Stimulated activated CD4-positive, alpha-beta T cell treated with anti-CD3 and anti-CD28 coated beads, Interleukin-1b, Interleukin-23, amount 100 ng/mL, for 48 hours (primary cell): Measurements from ENCODE around the gene IRAK1.
"Not testable (repeated sequence)": the region's sequence is repeated elsewhere in the genome, so short reads cannot be mapped to it uniquely, and the experiment has no call there.

Experiments used
- DNase-seq: peaks from one replicate; pipeline ENCODE4 v3.0.0-alpha.2; 2020

The IRAK1 gene

GRCh38 chrX:153993978-153994377, 25.7 kb downstream of the IRAK1 start:
- DNase-seq: no peak

GRCh38 chrX:153993079-153993478, 26.6 kb downstream of the IRAK1 start:
- no peak for DNase-seq

DNA sequence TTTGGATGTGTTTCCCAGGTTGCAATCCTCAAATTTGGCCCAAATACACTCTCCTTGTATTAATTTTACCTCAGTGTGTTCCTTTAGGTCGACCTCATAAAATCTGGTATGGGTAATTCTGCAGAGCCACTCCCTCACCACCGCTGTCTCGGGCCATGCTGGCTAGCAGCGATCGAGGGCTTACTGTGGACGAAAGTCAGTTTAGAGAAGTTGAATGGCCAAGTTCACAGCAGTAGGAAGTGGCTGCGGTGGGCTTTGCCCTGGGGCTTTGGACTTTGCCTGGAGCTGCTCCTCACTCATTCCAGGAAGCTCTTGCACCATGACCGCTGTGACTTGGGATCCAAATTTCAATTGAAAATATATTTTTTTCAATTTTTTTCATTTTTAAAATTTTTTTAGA, 27.5 kb downstream of the IRAK1 start:
- DNase-seq: no peak

- DNase-seq: no peak
These were observed 28.6 kb downstream of the IRAK1 start for GRCh38 chrX:153991013-153991580.

DNA sequence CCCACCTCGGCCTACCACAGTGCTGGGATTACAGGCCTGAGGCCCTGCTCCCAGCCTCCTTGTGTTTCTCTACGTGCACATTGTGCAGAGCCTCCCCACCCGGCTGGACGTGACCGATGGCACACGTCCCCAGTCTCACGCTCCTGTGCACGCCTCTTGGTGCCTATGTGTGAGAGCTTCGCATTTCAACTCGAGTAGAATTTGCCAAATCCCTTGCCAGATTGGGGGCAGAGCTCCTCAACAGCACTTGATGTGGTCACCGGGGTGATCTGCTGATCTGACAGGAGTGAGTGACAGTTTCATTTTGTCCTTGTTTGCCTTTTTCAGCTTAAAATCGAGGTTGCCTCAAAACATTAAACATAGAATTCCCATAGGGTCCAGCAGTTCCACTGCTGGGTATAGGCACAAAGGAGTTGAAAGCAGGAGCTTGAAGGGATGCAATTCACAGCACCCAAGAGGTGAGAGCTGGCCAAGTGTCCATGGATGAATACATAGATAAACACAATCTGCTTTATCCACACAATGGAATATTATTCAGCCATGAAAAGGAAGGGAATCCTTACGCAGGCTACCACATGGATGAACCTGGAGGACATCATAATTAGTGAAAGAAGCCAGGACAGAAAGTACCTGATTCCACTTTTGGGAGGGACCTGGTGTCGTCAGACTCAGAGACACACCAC, 29.6 kb downstream of the IRAK1 start:
- DNase-seq: no peak

GRCh38 chrX:153988493-153988892, 31.2 kb downstream of the IRAK1 start:
- no peak for DNase-seq

- DNase-seq: peak; percentile 67
These were observed 35.1 kb downstream of the IRAK1 start for GRCh38 chrX:153984351-153985178.

DNA sequence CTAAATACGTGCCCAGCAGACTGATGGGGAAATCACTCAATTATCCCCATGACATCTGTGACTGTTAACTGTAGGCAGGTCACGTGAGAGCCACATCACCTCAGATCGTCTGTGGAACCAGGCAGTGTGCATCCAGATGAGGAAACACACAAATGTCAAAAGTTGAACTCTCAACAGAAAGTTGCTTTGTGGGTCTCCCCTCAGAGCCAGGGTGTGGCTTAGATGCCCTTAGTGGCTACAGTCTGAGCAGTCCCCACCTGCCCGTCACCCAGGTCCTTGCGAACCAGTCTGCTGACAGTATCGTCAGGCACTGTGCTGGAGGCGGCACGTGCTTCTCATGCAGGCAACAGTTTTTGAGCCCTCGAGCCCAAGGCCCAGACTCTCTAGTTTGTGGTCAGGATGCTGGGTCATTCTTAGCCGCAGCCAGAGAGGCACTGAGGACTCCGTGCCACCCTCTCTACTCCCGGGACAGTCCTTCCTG, 36.3 kb downstream of the IRAK1 start:
- no peak for DNase-seq

DNA sequence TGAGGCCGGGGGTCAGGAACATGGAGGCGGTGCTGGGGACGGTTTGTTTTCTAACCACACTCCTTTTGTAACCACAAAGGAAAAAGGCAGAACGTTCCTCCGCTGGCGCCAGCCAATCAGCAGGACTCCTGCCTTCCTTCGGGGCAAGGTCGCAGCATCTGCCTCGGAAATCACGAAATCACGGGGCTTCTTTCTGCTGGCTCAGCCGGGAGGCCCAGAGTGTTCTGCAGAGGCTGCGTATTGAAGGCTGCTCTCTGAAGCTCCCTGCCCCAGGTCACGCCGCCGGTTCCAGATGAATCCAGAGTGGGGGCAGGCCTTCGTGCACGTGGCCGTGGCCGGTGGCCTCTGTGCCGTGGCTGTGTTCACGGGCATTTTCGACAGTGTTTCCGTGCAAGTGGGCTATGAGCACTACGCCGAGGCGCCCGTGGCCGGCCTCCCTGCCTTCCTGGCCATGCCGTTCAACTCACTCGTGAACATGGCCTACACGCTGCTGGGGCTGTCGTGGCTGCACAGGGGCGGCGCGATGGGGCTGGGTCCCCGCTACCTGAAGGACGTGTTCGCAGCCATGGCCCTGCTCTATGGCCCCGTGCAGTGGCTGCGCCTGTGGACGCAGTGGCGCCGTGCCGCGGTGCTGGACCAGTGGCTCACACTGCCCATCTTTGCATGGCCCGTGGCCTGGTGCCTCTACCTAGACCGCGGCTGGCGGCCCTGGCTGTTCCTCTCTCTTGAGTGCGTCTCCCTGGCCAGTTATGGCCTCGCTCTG, 37.8 kb downstream of the IRAK1 start:
- peak; percentile 77 for DNase-seq

GRCh38 chrX:153981231-153981630, 38.5 kb downstream of the IRAK1 start:
- no peak for DNase-seq

GRCh38 chrX:153980394-153980793, 39.3 kb downstream of the IRAK1 start:
- DNase-seq: not testable (repeated sequence)

DNA sequence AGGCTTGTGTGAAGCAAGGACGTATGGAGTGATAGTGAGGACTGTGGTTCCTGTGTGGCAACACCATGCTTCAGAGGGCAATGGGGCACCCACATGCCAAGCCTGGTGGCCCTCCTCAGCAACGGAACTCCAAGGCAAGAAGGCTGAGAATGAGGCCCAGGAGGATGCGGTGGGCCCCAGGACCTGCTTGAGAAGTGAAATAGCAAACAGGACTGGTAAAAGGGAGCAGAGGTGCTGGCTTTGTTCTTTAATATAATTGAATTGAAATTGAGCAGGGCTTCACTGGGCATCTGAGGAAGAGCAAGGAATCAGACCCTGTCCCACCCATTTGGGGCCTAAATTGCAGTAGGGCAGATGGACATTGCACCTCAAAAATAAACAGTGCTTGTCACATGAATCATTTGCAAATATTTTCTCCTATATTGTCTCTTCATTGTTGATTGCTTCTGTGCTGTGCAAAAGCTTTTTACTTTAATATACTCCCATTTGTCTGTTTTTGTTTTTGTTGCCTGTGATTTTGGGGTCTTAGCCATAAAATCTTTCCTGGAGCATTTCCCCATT, 44.9 kb downstream of the IRAK1 start:
- DNase-seq: no peak

DNA sequence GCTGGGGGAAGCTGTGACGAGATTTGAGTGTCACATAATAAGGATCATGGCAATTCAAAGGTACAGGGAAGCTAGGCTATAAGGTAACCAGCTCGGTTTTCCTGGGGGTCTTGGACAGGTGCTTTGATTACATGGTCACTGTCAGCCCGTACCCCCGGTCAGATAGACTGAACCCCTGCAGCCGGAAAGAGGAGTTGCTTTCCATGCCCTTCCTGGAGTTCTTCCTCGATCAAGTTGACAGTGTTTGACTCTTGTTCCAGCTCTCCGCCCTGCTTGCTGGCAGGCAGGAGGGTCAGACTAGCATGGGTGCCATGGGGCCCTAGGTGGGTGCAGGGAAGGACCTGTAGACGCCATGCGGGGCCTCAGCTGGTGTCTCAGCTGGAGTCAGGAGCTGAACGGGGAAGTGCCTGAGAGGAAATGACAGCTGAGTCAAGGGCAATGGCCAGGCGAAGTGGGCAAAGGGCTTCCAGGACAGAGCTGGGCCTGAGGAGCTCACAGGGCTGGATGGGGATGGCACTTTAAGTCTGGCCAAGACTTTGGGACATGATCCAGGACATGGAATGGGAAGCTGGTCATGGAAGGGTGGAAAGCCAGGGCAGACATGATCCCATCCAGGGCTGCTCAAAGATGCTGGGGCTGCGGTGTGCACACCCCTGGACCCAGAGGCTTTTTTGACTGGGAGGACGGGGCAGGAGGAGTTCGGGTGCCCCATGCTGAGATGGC, 45.5 kb downstream of the IRAK1 start:
- DNase-seq: no peak

GRCh38 chrX:153973127-153974002, 46.3 kb downstream of the IRAK1 start:
- no peak for DNase-seq

DNA sequence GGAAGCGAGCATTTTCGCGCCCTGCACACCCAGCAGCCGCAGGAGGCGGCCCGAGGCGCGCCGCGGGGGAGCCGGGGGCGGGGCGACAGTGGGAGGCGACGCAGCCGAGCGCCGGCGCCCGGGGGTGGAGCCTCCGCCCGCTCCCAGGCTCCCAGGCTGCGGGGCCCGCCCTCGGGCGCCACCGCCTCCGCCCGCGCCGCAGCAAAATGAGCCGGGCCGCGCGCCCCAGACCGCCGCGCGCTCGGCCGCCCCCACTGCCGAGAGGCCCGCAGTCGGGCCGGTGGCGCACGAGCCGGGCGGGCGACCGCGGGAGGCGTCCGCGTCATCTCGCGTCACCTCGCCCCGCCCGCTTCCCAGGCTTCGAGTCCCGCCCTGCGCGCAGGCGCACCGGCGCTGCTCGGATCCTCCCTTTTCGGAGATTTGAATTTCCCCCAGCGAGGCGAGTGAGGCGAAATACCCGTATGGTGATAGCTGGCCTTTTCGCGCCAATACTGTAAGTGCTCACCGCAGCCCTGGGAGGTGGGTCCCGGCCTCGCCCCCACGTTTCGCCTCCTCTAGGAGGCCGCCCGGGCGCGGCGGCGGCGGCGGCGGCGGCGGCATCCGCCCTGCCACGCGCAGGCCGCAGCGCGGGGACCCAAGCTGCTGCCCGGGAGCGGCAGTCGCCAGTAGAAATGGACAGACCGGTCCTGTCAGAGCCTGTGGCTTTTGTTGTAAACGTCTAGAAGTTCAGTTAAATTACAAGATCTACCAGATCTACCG, 47.2 kb downstream of the IRAK1 start, which contains the start of gene TMEM187:
TMEM187 (plus strand) TSS at position 387 of the 759 bp plus-strand sequence. CDS start 9,309 bp downstream, outside the sequence.
- DNase-seq: peak; percentile 91

DNA sequence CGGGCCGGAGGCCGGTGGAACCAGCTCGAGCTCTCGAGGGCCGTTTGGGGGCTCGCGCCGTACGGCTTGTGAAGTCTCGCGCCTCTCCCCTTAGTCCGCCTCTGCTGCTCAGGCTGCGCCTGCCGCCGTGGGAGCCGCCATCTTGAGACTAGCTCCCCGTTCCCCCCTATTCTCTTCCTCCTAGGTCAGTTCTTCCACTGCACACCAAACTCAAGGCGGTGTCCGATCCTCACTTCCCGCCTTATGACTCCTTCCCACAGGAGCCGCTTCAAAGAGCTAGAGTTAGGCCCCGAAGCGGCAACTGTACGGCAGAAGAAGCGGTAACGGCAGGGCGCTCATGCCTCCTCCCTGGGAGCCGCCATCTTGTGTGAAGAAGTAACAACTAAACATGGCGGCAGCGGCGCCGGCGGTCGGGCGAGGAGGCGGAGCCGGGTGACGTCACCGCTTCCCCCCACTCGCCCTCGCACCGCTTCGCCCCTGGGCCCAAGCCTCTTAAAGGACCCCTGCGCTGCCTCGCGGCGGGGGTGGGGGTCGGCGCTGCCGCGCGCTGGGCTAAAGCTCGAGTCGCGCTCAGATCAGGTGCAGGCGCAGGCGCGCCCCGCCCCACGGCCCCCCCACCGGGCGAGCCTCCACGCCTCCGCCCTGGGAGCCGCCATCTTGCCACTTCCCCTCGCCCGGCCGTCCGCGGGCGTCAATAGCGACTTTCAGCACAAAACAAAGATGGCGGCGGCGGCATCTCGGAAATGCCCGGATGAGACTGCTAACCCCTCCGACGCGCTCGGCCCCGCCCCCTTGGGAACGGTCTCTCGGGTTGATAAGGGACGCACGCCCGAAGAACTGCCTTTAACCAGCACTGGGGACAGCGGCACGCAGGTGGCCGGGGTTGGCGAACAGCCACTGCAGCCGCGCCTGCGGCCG, 48.0 kb downstream of the IRAK1 start, which contains the start of gene HCFC1:
HCFC1 (minus strand) TSS at position 369 of the 918 bp plus-strand sequence. CDS start 978 bp downstream, outside the sequence.
- DNase-seq: peak; percentile 91

DNA sequence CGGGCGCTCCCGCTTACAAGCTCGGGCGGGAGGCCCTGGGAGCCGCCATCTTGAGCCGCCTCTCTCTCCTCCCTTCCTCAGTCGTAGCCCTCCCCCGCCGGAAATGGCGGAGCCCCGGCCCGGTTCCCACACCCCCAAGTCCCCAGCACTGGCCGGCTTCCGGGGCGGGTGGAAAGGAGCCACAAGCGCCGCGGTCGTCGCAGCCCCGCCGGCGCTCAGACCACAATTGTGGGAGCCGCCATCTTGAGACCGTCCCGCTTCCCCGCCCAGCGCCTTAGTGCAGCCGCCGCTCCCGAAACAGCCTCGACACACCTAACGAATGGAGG, 48.6 kb downstream of the IRAK1 start:
- peak; percentile 88 for DNase-seq

DNA sequence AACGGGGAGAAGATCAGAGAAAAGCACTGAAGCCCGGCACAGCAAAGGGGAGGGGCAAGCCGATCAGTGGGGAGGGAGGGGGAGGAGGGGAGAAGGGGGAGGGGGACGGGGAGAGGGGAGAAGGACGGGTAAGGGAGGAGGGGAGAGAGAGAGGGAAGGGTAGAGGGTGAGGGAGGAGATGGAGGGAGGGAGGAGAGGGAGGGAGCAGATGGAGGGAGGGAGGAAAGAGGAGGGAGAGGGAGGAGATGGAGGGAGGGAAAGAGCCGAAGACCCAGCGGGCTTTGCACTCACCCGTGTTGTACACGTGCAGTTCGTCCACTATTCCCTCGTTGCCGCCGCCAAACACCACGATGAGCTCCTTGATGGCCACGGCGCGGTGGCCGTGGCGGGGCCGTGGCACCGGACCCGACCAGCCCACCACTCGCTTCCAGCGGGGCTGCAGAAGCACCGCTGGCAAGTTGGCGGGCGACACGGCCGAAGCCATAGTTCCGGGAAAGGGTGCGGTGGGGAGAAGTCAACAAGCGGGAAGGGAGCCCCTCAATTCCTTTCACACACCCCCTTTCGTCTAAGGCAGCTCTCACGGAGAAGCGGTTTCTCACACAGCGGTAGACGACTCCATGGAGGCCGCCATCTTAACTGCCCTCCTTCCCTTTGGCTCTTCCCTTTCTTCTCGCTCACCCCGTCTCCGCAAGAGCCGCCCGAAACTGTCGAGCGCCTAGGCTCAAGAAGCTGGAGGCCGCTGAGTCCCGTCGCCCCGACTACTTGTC, 49.2 kb downstream of the IRAK1 start:
- no peak for DNase-seq
